Kidney (tissue), 14 donors: ENCODE measurements around the gene FAF2. TPM values are rescaled to one million over a fixed set of nuclear protein-coding genes. Genes with fewer than 3 reads are reported as not detected.

Source experiments
- DNase-seq, 5 donors: peaks; one replicate each; pipeline ENCODE4 v3.0.0-alpha.2; 2013 to 2020
- FAIRE-seq: peaks from 2 replicates; lab custom pipeline; 2012; peaks lifted over from hg19 to GRCh38; lab: Jason Lieb, UNC
- H3K27ac ChIP-seq, 2 donors: one replicate each; pipeline ENCODE4 v1.7.0; 2013; ENCODE audit warnings: low read depth in 2 of 2, low read length in 2 of 2, inconsistent platforms in 1 of 2
- H3K27me3 ChIP-seq: one replicate; pipeline ENCODE4 v1.7.1; 2013; ENCODE audit warnings: low read length, inconsistent platforms; ENCODE audit not compliant: control insufficient read depth, insufficient read depth
- H3K36me3 ChIP-seq, 3 donors: one replicate each; pipeline versions ENCODE4 v1.7.0 to v1.7.1; 2013; ENCODE audit warnings: low read length in 3 of 3, control low read depth in 1 of 3, inconsistent platforms in 1 of 3; ENCODE audit not compliant: insufficient read depth in 3 of 3, control insufficient read depth in 2 of 3
- H3K4me1 ChIP-seq, 3 donors: one replicate each; pipeline versions ENCODE4 v1.7.0 to v1.7.1; 2013; ENCODE audit warnings: low read length in 3 of 3, inconsistent platforms in 1 of 3, low read depth in 1 of 3; ENCODE audit not compliant: control insufficient read depth in 2 of 3, insufficient read depth in 2 of 3
- H3K4me3 ChIP-seq, 3 donors: one replicate each; pipeline versions ENCODE4 v1.7.0 to v1.8.1; 2013; ENCODE audit warnings: low read length in 3 of 3, control low read depth in 1 of 3, inconsistent platforms in 1 of 3
- H3K9ac ChIP-seq, 3 donors: one replicate each; pipeline versions ENCODE4 v1.7.0 to v1.7.1; 2013; ENCODE audit warnings: low read length in 3 of 3, control low read depth in 1 of 3, inconsistent platforms in 1 of 3
- H3K9me3 ChIP-seq, 3 donors: one replicate each; pipeline versions ENCODE4 v1.7.0 to v1.7.1; 2013; ENCODE audit warnings: low read length in 3 of 3, control low read depth in 1 of 3, inconsistent platforms in 1 of 3; ENCODE audit not compliant: control insufficient read depth in 2 of 3, insufficient read depth in 1 of 3
- CTCF ChIP-seq: IDR thresholded peaks from 3 replicates; pipeline ENCODE4 v1.5.1; 2012; ENCODE audit warnings: mild to moderate bottlenecking, moderate library complexity, borderline replicate concordance; ENCODE audit not compliant: insufficient read depth; ENCODE audit errors: extremely low read depth
- intact Hi-C: fragments of 100-400 bp; cut with DNase I; formaldehyde crosslinking; loops from one replicate; pipeline ENCODE4 v1.11.1; 2022
- polyA plus RNA-seq: library from polyadenylated mRNA; stranded (reverse); fragments of 350-450 nt; fragmentation: Illumina TruSeq; extraction: RNeasy Lipid Tissue Mini Kit (QIAGEN cat#74804); gene quantifications from one replicate; pipeline ENCODE4 v1.2.3, GENCODE V29; 2014; ENCODE audit warnings: low read depth, low replicate concordance; ENCODE audit not compliant: insufficient read depth
- total RNA-seq: library from RNA; stranded (reverse); fragmentation: NEBNext Ultra II Directional; extraction: Animal tissue kit (Norgen Biotek cat#: 25700); gene quantifications from one replicate; pipeline ENCODE4 v1.2.1, GENCODE V29; 2021
- donor health status: control.
- donor health status: control.
- donor health status: control.
- donor health status: control.
- donor health status: control.
- donor health status: DM: yes; HTN: yes; CAD: no.
- donor health status: Normal renal cell carcinoma (clear cell type).

The FAF2 gene
- total and polyA plus RNA-seq, 2 donors from 2014 or later, result 11.1 to 31.7 TPM

- Histone ChIP-seq H3K27ac (no peak overlapping the region), H3K9me3 (no peaks in the 10 kb centered on the region), H3K4me3 (no peak overlapping the region), H3K4me1 (no peaks in the 10 kb centered on the region), H3K9ac (no peak overlapping the region), H3K36me3 (peaks cover 16 to 78% (median 42%) of the 10 kb centered on the region in 3 donors), H3K27me3 (no peaks in the 10 kb centered on the region)
- DNase-seq (no peak), FAIRE-seq (no peak)
- intact Hi-C loops, result no loop called here
- TF ChIP-seq CTCF, result no peak
Measured at GRCh38 chr5:176497852-176498251, 49.7 kb downstream of the FAF2 start.

DNA sequence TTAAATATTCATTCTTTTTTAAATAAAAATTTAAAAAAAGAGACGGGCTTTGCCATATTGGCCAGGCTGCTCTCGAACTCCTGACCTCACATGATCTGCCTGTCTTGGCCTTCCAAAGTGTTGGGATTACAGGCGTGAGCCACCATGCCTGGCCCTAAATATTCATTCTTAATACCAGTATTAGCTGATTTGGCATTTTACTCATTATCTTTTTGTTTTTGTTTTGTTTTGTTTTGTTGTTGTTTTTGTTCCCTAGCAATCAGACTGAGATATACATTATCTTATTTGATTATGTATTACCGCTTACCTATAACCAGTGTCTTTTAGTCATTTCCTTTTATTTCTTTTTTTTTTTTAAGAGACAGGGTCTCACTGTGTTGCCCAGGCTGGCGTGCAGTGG, 51.1 kb downstream of the FAF2 start:
- H3K9me3 ChIP-seq, result no peaks in the 10 kb centered on the region
- no peaks in the 10 kb centered on the region for H3K27me3 ChIP-seq
- peaks cover 14 to 64% (median 29%) of the 10 kb centered on the region in 3 donors for H3K36me3 ChIP-seq
- no peak overlapping the region for H3K27ac ChIP-seq
- H3K4me3 ChIP-seq, result no peak overlapping the region
- FAIRE-seq (no peak), DNase-seq (no peak)
- no peak overlapping the region for H3K9ac ChIP-seq
- TF ChIP-seq CTCF, result no peak
- intact Hi-C loops, result no loop called here
- no peaks in the 10 kb centered on the region for H3K4me1 ChIP-seq

DNA sequence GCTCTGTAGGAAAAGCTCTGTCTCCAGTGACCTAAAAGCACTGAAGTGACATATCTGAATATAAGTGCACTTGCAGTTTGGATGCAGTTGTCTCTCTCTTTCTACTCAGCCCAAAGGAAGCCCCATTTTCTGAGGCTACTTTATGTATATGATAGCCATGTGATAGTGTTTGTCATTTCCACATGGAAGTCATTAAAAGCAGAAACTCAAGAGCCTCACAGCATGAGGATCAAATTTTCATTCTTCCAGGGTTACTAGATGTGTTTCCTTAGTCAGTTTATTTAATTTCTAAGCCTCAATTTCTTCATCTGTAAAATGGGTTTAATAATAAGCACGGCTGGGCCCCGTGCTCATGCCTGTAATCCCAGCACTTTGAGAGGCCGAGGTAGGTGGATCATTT, 52.3 kb downstream of the FAF2 start:
- H3K27me3 ChIP-seq, result no peaks in the 10 kb centered on the region
- no peak for TF ChIP-seq CTCF
- DNase-seq (no peak), FAIRE-seq (no peak)
- intact Hi-C loops, result no loop called here
- H3K36me3 ChIP-seq, result peaks cover 14 to 58% (median 22%) of the 10 kb centered on the region in 3 donors
- no peak overlapping the region for H3K4me3 ChIP-seq
- no peak overlapping the region for H3K9ac ChIP-seq
- no peaks in the 10 kb centered on the region for H3K4me1 ChIP-seq
- H3K27ac ChIP-seq, result no peak overlapping the region
- H3K9me3 ChIP-seq, result no peaks in the 10 kb centered on the region

DNA sequence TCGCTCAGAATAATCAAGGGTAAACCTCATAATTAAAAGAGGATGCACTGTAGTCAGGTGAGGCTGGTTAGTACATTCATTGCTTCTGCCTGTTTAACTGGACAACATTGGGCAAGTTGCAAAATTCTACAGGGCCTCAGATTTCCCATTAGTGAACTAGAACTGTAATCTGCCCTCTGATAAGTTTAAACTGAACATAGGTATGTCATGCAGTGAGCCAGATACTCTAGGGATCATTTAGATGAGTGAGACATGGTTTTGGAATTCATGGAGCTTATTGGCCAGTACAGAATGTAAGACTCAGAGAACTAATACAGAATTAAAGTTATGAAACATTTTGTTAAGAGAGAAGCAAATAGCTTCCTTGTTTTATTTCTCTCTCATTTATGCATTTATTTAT, 53.1 kb downstream of the FAF2 start:
- DNase-seq (no peak), FAIRE-seq (no peak)
- no peak overlapping the region for H3K4me3 ChIP-seq
- no peaks in the 10 kb centered on the region for H3K27me3 ChIP-seq
- H3K27ac ChIP-seq, result no peak overlapping the region
- TF ChIP-seq CTCF, result no peak
- no peaks in the 10 kb centered on the region for H3K9me3 ChIP-seq
- H3K9ac ChIP-seq, result no peak overlapping the region
- no peaks in the 10 kb centered on the region for H3K4me1 ChIP-seq
- peaks cover 10 to 52% (median 19%) of the 10 kb centered on the region in 3 donors for H3K36me3 ChIP-seq
- intact Hi-C loops, result no loop called here
